Fibroblast of skin of abdomen (primary cell): ENCODE measurements around the gene AGPAT2.

ENCODE experiments used
- DNase-seq: peaks from one replicate; pipeline ENCODE4 v3.0.0-alpha.2; 2013

The AGPAT2 gene

GRCh38 chr9:136700959-136701667 is 13.9 kb upstream of the AGPAT2 start:
- DNase-seq, result no peak

GRCh38 chr9:136700304-136700703 is 13.0 kb upstream of the AGPAT2 start:
- DNase-seq, result peak; percentile 31

GRCh38 chr9:136698635-136699246 is 11.5 kb upstream of the AGPAT2 start:
- no peak for DNase-seq

DNA sequence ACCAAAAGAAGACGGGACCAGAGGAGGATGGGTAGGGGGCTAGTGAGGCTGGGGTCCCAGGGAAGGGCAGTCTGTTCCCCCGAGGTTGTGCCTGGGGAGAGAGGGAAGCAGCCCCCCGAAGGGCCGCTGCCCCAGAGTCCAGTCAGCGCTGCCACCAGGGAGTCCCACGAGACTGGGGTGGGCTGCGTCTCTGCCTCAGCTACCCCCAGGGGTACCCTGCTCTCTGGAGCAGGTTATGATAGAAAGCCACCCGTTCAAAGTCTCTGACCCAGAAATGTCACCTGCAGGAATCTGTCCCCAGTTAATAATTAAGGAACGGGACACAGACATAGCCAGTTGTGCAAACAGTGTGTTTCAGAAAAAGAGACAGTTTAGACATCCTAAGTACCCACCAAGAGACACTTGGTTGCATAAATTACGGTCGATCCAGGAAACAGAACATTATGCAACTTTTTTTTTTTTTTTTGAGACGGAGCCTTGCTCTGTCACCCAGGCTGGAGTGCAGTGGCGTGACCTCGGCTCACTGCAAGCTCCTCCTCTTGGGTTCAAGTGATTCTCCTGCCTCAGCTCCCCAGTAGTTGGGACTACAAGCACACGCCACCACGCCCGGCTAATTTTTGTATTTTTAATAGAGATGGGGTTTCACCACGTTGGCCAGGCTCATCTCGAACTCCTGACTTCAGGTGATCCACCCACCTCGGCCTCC is 10.7 kb upstream of the AGPAT2 start:
- no peak for DNase-seq

GRCh38 chr9:136697146-136697820 is 10.0 kb upstream of the AGPAT2 start:
- DNase-seq, result no peak

DNA sequence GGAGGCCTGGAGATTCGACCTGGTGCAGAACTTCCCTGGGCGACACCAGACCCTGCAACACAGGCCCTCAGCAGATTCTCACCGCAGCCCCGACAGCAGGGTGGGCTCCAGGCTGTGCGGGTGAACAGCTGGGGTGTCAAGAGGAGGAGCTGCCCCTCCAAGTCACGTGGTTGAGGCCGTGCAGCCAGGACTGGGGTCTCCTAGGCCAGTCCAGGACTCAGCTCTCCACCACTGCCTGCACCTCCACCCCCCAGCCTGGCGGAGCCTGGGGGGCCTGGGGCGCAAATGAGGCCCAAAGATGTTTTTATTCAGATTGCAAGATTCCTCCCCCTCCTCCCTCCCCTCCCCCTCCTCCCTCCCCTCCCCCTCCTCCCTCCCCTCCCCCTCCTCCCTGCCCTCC is 9.2 kb upstream of the AGPAT2 start:
- no peak for DNase-seq

- DNase-seq, result no peak
Measured at GRCh38 chr9:136695955-136696354, 8.7 kb upstream of the AGPAT2 start.

DNA sequence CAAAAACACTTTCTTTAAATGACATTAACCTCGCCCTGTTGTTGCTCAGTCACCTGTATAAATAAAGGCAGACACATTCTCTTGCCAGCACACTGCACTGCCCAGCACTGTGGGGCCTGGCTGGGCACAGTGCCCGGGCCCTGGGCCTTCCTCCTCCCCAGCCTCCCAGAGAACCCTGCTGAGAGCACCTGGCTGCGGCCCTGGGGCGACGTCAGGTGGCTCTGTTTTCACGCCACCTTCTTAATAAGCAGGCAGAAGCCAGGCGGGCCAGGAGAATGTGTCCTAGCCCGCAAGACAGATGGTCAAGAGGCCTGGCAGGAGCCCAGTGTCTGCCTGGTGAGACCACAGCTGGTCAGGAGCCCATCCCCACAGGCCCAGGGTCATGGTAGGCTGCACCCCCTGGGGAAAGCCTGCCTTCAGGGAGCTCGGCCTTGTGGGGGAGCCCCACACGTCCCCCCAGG is 8.2 kb upstream of the AGPAT2 start:
- no peak for DNase-seq

DNA sequence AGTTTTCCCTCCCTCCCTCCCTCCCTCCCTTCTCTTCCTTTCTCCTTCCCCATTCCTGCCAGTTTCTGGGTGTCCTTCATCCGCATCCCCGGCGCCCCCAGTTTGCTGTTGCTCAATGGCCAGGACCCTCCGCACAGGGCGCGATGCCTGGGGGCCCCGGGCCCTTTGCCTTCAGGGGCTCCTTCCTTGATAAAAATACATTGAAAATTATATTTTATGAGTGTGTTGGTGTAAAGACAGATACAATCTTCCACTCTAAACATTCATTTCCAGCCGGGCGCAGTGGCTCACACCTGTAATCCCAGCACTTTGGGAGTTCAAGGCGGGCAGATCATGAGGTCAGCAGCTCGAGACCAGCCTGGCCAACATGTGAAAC is 7.6 kb upstream of the AGPAT2 start:
- DNase-seq, result no peak

GRCh38 chr9:136694163-136694871 is 7.1 kb upstream of the AGPAT2 start:
- DNase-seq, result peak; percentile 16

GRCh38 chr9:136693490-136694162 is 6.4 kb upstream of the AGPAT2 start:
- no peak for DNase-seq

- no peak for DNase-seq
Measured at GRCh38 chr9:136693135-136693489, 5.9 kb upstream of the AGPAT2 start.

DNA sequence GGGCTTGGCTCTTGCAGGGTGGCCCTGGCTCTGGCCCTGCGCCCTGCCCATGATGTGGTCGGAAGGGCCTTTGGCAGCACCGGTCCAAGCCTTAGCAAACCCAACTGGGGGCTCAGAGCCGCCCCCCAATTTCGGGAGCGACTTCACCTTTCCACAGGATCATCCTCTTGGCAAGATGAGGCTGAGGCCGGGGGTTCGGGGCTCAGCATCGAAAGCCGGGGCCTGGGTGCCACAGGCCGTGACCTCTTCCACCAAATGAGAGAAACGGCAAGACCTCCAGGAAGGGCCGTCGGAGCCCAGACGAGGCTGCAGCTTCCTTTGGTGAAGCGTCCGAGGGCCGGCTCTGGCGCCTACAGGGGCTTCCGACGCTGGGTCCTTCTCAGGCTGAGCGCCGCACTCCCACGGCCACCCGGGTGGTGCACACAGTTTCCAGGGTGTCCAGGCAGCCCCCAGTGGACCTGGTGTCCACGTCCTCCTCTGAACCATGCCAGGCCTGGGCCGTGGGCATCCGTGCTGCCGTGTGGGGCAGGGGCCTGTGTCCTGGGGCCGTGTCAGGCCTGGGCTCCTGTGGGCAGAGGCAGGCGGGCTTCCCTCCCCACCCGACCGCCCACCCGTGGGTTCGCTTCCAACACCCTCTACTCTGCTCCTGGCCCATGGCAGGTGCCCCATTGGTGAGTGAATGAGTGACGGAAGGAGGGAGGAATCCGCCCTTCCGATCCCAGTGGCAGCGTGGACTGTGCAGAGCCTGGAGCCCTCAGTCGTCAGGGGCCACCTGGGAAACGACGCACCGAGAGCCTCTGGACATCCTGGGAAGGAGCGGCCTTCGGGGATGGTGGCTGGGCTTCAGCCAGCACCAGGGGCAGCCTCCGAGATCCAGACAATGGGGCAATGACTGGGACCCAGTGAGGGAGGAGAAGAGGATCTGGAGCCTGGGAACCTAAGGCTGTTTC is 5.2 kb upstream of the AGPAT2 start:
- DNase-seq, result no peak

DNA sequence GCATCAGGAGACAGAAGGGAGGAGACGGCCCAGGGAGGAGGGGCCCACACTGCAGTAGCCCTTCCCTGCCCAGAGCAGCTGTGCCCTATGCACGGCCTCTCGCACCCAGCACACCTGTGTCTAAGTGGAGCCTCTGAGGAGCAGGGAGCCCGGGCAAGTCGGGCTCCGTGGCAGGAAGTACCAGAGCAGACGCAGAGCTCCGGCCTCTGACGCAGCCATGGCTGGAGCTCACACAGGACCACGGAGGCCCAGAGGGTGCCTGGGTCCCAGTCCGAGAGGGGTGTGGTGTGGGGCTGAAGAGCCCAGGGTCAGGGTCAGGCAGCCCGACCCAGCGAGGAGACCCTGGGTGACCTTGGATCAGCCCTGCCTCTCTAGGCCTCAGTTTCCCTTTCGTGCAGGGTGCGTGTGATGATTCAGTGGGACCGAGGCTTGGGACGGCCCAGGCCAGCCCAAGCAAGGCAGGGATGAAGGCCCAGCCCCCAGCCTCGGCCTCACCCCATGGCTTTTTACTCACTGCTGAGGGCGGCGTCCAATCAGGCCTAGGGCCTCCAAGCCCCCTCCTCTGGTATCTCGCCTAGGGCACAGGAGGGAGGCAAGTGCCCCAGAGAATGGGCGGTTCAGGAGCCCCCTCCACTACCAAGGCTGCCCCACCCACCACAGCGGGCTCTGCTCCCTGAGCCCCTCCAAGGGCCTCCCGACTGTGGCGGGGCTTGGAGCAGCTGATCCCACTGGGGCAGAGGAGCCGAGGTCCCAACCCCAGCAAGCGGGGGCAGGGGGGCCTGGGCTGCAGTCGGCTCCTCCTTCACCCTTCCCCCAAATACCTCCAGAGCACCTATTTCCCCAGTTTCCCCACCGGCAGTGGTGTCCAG is 4.3 kb upstream of the AGPAT2 start:
- DNase-seq, result no peak

DNA sequence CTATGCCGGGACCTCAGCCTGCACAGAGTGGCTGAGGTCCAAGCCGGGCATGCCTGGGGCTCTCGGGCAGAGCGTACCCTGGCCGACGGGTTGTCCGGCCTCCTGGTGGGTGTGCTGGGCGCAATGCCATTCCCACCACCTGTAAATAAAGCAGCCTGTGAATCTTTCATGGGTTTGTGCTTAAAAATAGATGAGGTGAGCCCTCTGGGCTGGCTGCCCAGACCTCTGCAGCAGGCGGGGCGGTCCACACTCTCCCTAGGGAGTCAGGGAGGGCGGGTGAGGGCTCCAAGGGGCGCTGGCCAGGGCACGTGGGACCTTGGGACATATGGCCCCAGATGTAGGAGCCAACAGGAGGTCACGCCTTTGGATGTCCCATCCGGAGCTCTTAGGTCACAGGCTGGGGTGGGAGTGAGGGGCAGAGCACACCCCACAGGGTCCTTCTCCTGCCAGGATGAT is 3.6 kb upstream of the AGPAT2 start:
- no peak for DNase-seq

- no peak for DNase-seq
Measured at GRCh38 chr9:136690104-136690805, 3.0 kb upstream of the AGPAT2 start.

GRCh38 chr9:136689108-136689460 is 1.8 kb upstream of the AGPAT2 start:
- no peak for DNase-seq

- DNase-seq, result no peak
Measured at GRCh38 chr9:136688274-136689107, 1.2 kb upstream of the AGPAT2 start.
